Muscle layer of duodenum (tissue), 2 donors: ENCODE measurements around the gene PDCL2.

ENCODE experiments used
- H3K27ac ChIP-seq: one replicate; pipeline ENCODE4 v1.7.0; 2013; ENCODE audit warnings: mild to moderate bottlenecking, low read length
- H3K27me3 ChIP-seq: one replicate; pipeline ENCODE4 v1.7.0; 2013; ENCODE audit warnings: low read depth, mild to moderate bottlenecking, control low read depth, low read length
- H3K36me3 ChIP-seq, 2 donors: one replicate each; pipeline ENCODE4 v1.7.0; 2013; ENCODE audit warnings: low read length in 2 of 2, control low read depth in 1 of 2, mild to moderate bottlenecking in 1 of 2; ENCODE audit not compliant: insufficient read depth in 2 of 2, control insufficient read depth in 1 of 2
- H3K4me1 ChIP-seq, 2 donors: one replicate each; pipeline ENCODE4 v1.7.0; 2013; ENCODE audit warnings: low read length in 2 of 2, mild to moderate bottlenecking in 2 of 2, control low read depth in 1 of 2, moderate library complexity in 1 of 2; ENCODE audit not compliant: insufficient read depth in 2 of 2, control insufficient read depth in 1 of 2
- H3K4me3 ChIP-seq, 2 donors: one replicate each; pipeline ENCODE4 v1.7.0; 2013; ENCODE audit warnings: low read length in 2 of 2, low read depth in 1 of 2, mild to moderate bottlenecking in 1 of 2
- H3K9me3 ChIP-seq, 2 donors: one replicate each; pipeline ENCODE4 v1.7.0; 2013; ENCODE audit warnings: low read length in 2 of 2, control low read depth in 1 of 2, mild to moderate bottlenecking in 1 of 2; ENCODE audit not compliant: control insufficient read depth in 1 of 2
- donor health status: healthy.

Gene PDCL2

GRCh38 chr4:55617587-55618197 lies 25.6 kb upstream of the PDCL2 start:
- no peaks in the 10 kb centered on the region for H3K4me1 ChIP-seq
- no peak overlapping the region for H3K4me3 ChIP-seq
- H3K36me3 ChIP-seq = no peaks in the 10 kb centered on the region
- H3K27me3 ChIP-seq = no peaks in the 10 kb centered on the region
- H3K27ac ChIP-seq = no peak overlapping the region
- H3K9me3 ChIP-seq = no peaks in the 10 kb centered on the region

GRCh38 chr4:55615008-55615407 lies 23.0 kb upstream of the PDCL2 start:
- Histone ChIP-seq H3K27ac (no peak overlapping the region), H3K4me3 (no peak overlapping the region), H3K27me3 (no peaks in the 10 kb centered on the region)

GRCh38 chr4:55613621-55614020 lies 21.6 kb upstream of the PDCL2 start:
- H3K27ac ChIP-seq = no peak overlapping the region
- H3K27me3 ChIP-seq = no peaks in the 10 kb centered on the region
- H3K4me3 ChIP-seq = no peak overlapping the region
- H3K4me1 ChIP-seq = no peaks in the 10 kb centered on the region
- H3K36me3 ChIP-seq = no peaks in the 10 kb centered on the region
- H3K9me3 ChIP-seq = no peaks in the 10 kb centered on the region

More at GRCh38 chr4:55615008-55615407, 23.0 kb upstream of the PDCL2 start:
- Histone ChIP-seq H3K36me3 (no peaks in the 10 kb centered on the region), H3K4me1 (no peaks in the 10 kb centered on the region), H3K9me3 (no peaks in the 10 kb centered on the region)

- no peak overlapping the region for H3K27ac ChIP-seq
- no peaks in the 10 kb centered on the region for H3K27me3 ChIP-seq
Measured at GRCh38 chr4:55612341-55612740, 20.3 kb upstream of the PDCL2 start.

GRCh38 chr4:55611358-55612059 lies 19.5 kb upstream of the PDCL2 start:
- no peaks in the 10 kb centered on the region for H3K27me3 ChIP-seq
- no peak overlapping the region for H3K4me3 ChIP-seq
- no peak overlapping the region for H3K27ac ChIP-seq
- no peaks in the 10 kb centered on the region for H3K4me1 ChIP-seq
- no peaks in the 10 kb centered on the region for H3K9me3 ChIP-seq
- H3K36me3 ChIP-seq = no peaks in the 10 kb centered on the region

More at GRCh38 chr4:55612341-55612740, 20.3 kb upstream of the PDCL2 start:
- no peak overlapping the region for H3K4me3 ChIP-seq
- H3K36me3 ChIP-seq = no peaks in the 10 kb centered on the region
- no peaks in the 10 kb centered on the region for H3K4me1 ChIP-seq
- H3K9me3 ChIP-seq = no peaks in the 10 kb centered on the region

GRCh38 chr4:55610381-55610780 lies 18.3 kb upstream of the PDCL2 start:
- H3K4me3 ChIP-seq = no peak overlapping the region
- H3K4me1 ChIP-seq = no peaks in the 10 kb centered on the region
- no peak overlapping the region for H3K27ac ChIP-seq
- no peaks in the 10 kb centered on the region for H3K27me3 ChIP-seq
- no peaks in the 10 kb centered on the region for H3K9me3 ChIP-seq
- H3K36me3 ChIP-seq = no peaks in the 10 kb centered on the region

GRCh38 chr4:55609393-55609866 lies 17.4 kb upstream of the PDCL2 start:
- Histone ChIP-seq H3K27me3 (no peaks in the 10 kb centered on the region), H3K36me3 (no peaks in the 10 kb centered on the region), H3K4me3 (no peak overlapping the region), H3K4me1 (no peaks in the 10 kb centered on the region), H3K9me3 (no peaks in the 10 kb centered on the region), H3K27ac (no peak overlapping the region)

GRCh38 chr4:55608591-55608990 lies 16.5 kb upstream of the PDCL2 start:
- Histone ChIP-seq H3K36me3 (no peaks in the 10 kb centered on the region), H3K4me1 (no peaks in the 10 kb centered on the region), H3K9me3 (no peaks in the 10 kb centered on the region), H3K4me3 (no peak overlapping the region), H3K27ac (no peak overlapping the region), H3K27me3 (no peaks in the 10 kb centered on the region)

- Histone ChIP-seq H3K9me3 (no peaks in the 10 kb centered on the region), H3K36me3 (no peaks in the 10 kb centered on the region), H3K27me3 (no peaks in the 10 kb centered on the region), H3K4me1 (no peaks in the 10 kb centered on the region), H3K27ac (no peak overlapping the region), H3K4me3 (no peak overlapping the region)
Measured at GRCh38 chr4:55604996-55605395, 13.0 kb upstream of the PDCL2 start.

- Histone ChIP-seq H3K36me3 (no peaks in the 10 kb centered on the region), H3K9me3 (no peaks in the 10 kb centered on the region), H3K4me3 (no peak overlapping the region), H3K27ac (no peak overlapping the region), H3K4me1 (no peaks in the 10 kb centered on the region), H3K27me3 (no peaks in the 10 kb centered on the region)
Measured at GRCh38 chr4:55600640-55601039, 8.6 kb upstream of the PDCL2 start.

GRCh38 chr4:55598641-55599040 lies 6.6 kb upstream of the PDCL2 start:
- H3K27ac ChIP-seq = no peak overlapping the region
- H3K9me3 ChIP-seq = no peaks in the 10 kb centered on the region
- no peak overlapping the region for H3K4me3 ChIP-seq
- H3K27me3 ChIP-seq = no peaks in the 10 kb centered on the region
- H3K4me1 ChIP-seq = no peaks in the 10 kb centered on the region
- no peaks in the 10 kb centered on the region for H3K36me3 ChIP-seq

- H3K9me3 ChIP-seq = peaks cover 0 to 10% of the 10 kb centered on the region in 2 donors
- no peaks in the 10 kb centered on the region for H3K4me1 ChIP-seq
- no peaks in the 10 kb centered on the region for H3K27me3 ChIP-seq
- no peak overlapping the region for H3K4me3 ChIP-seq
- H3K27ac ChIP-seq = no peak overlapping the region
- no peaks in the 10 kb centered on the region for H3K36me3 ChIP-seq
Measured at GRCh38 chr4:55588160-55588559, 3.9 kb downstream of the PDCL2 start.
